HuH-7 (cell line): ENCODE results near the gene TMEM140.

ENCODE experiments used
- DNase-seq: peaks from one replicate; pipeline ENCODE4 v3.0.0; 2011; ENCODE audit warnings: low spot score

The TMEM140 gene

GRCh38 chr7:135174941-135175340 lies 27.1 kb downstream of the TMEM140 start:
- DNase-seq = no peak

- no peak for DNase-seq
These were observed 28.1 kb downstream of the TMEM140 start for GRCh38 chr7:135175931-135176330.

DNA sequence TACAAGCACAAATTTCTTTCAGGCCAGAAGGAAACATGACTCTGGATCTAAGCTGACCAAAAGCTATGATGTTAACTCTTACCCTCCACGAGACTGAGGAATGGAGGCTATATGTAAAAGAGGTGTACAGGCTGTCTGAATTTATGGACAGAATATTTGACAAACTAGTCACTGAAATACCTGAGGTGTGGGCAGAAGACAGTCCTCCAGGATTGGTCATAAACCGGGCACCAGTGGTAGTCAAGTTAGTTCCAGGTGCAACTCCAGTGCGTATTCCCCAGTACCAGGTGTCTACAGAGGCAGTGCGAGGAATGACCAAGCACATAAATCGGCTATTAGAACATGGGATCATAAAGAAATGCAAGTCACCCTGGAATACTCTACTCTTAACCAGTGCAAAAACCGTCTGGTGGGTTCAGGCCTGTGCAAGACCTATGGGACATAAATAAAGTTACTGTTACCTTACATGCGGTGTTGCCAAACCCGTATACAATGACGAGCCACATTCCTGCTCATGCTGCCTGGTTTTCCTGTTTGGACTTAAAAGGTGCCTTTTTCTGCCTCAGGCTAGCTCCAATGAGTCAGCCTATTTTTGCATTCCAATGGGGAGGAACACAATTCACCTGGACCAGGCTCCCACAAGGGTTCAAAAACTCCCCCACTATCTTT lies 29.3 kb downstream of the TMEM140 start:
- no peak for DNase-seq

GRCh38 chr7:135178364-135178763 lies 30.5 kb downstream of the TMEM140 start:
- DNase-seq = no peak

DNA sequence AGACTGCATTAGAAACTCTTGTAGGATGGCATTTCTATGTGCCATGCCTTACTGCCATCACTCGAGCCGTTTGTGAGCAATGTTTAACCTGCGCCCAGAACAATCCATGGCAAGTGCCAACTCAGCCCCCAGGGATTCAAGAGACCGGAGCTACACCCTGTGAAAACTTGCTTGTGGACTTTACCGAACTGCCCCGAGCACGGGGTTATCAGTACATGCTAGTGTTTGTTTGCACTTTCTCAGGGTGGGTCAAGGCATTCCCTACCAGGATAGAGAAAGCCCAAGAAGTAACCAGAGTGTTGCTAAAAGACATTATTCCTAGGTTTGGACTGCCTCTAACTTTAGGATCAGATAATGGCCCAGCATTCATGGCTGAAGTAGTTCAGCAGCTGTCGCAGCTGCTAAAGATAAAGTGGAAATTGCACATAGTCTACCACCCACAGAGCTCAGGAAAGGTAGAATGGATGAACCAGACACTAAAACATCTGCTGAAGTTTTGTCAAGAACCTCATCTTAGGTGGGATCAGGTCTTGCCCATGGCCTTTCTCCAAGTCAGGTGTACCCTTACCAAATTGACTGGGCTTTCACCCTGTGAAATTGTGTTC lies 31.6 kb downstream of the TMEM140 start:
- peak; percentile 84 for DNase-seq

DNA sequence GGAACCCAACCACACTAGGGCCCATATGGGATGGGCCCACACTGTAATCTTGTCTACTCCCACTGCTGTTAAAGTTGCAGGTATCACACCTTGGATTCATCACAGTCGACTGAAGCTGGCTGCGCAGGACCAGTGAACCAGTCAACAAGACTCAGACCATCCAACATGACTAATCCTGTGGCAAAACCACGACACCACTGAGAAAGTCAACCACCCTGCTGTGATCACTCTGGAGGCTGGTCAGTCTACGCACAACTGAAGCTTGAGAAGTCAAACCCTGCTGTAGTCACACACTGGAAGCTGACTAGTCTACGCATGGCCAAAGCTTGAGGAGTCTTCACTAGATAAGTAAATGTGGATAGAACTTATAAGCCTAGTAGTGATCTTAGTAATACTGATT lies 32.2 kb downstream of the TMEM140 start:
- no peak for DNase-seq

- DNase-seq = no peak
These were observed 33.5 kb downstream of the TMEM140 start for GRCh38 chr7:135181261-135181928.

- DNase-seq = no peak
These were observed 34.2 kb downstream of the TMEM140 start for GRCh38 chr7:135181929-135182678.

DNA sequence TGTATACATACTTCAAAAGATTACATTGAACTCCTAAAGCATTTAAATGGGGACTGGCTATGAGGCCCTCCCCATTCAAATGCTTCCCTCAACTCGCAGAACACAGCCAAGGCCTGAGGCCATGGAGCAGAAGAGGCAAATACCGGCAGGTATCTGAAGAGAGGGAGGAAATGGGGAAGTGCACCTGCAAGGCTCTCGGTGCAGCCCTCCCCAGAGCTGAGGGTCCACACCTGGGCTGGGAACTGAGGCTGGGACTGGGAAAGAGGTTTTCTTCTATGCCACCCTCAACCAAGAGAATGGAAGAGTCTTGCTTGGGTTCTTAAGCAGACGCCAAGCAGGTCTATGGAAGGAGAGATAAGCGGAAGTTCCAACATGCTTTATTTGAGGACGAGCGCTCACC lies 35.6 kb downstream of the TMEM140 start:
- no peak for DNase-seq

DNA sequence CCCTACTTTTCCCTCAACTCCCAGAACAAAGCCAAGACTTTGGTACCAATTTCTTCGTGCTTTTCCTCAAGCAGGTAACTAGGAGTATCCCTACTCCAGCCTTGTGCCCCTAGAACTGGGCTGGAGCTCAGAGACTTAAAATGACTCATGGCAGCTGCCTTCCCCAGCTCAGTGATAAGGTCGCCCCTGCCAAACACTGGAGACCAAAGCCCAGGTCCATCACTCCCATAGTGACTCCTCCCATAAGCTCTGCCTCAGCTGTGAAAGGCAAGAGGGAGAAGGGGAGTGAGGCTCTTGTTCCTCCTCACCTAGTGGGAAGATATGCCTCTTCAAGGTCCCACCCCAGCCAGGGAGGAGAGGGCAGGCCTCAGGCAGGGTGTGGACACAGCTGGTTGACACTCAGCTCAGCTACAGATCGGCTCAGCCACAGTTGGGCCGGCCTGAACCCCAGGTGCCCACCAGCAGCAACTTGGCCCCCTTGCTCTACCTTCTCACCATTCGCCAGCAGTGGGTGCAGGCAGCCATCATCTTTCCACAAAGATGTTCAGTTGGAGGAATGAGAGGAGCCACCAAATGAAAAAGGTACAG lies 36.5 kb downstream of the TMEM140 start:
- no peak for DNase-seq

DNA sequence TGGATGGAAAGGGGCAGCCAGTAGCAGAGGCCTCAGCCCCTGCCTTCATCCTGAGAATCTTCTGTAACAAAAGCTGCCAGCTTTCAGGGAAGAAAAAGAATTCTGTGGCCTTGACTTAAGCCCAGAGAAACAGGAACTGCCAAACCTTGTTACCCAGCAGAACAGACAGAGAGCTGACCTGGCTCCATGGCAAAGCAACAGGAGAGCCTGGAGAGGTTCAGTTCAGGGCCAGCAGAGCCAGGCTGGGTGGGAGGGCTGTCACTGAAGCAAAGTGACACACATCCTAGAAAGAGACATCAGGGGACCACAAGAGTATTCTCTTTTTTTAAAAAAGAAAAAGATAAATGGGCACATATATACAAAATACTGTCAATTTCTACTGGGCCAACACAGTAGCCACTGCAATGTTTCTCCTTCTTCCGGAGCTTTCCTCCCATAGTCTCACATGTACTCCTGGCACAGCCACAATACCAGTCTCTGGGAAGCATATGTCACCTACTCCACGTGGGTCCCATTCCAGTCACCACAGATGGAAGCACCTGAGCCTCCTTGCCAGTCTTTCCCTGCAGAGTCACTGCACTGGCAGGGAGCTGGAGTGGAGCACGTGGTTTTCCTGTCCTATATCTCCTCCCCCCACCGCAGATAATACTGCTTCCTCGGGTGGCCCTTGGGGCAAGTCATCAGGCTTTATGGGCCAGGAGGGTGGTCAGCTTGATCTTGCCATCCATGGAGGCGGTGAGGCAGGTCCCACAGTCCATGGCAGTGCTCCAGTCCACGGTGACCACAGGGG lies 37.8 kb downstream of the TMEM140 start:
- no peak for DNase-seq

- no peak for DNase-seq
These were observed 38.3 kb downstream of the TMEM140 start for GRCh38 chr7:135186261-135186540.

- no peak for DNase-seq
These were observed 39.0 kb downstream of the TMEM140 start for GRCh38 chr7:135186841-135187253.

DNA sequence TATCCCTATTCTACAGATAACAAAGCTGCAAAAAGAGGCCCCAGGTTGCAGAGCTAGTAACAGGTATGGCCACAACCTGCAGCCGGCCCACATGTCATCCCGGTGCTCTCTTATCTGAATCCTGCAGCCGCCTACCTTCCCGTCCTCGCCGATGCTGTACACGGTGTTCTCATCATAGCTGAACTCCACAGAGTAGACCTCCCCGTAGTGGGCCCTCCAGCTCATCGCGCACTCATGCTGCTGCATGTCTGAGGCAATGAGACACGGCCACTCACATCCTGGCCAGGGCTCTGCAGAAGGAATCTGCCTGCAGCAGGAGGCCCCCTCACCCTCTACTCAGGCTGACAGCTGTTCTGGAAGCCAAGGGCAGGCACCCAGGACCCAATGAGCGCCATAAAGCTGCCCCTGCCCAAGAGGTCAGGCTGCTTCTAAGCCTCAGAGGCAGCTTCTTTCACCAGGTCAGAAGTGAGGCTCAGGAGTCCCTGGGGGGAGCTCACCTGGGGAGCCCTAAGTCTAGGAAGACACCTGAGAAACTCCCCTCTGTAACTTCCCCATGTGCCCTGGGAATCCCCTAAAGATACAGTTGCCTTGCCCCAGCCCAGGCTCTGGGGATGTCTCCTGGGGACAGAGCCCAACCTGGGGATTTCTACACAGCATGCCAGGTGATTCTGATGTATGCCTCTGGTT lies 40.6 kb downstream of the TMEM140 start:
- no peak for DNase-seq

GRCh38 chr7:135189221-135189662 lies 41.4 kb downstream of the TMEM140 start:
- DNase-seq = no peak

DNA sequence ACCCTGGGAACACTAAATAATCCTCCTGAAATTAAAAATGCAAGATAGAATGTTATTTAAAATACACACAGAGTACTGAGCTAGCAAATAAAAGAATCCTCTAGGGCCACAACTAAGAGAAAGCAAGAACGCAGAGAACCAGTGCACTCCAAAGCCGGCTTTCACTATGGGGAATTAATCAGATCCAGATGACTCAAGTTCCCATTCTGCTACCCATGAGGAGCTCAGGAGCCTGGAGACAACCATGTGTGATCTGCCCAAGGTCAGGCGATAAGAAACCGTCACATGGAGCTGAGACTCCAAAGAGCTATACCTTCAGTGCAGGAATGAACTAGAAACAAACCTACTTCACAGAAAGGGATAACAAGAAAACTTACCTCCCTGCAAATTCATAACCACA lies 42.1 kb downstream of the TMEM140 start:
- no peak for DNase-seq

DNA sequence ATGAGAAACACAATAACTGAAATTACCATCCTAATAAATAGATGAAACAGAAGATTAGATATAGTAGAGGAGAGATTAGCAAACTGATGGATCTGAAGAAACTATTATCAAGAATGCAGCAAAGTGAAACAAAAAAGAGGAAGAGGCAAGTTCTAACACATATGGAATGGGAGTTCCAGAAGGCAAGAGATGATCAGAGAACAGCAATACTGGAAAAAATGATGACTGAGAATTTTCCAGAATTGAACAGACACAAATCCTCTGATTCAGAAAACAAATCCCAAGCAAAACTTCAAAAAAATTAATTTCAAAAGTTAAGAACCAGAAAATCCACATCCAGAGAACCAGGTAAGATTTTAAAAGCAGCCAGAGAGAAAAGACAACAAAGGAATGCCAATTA lies 42.8 kb downstream of the TMEM140 start:
- no peak for DNase-seq

DNA sequence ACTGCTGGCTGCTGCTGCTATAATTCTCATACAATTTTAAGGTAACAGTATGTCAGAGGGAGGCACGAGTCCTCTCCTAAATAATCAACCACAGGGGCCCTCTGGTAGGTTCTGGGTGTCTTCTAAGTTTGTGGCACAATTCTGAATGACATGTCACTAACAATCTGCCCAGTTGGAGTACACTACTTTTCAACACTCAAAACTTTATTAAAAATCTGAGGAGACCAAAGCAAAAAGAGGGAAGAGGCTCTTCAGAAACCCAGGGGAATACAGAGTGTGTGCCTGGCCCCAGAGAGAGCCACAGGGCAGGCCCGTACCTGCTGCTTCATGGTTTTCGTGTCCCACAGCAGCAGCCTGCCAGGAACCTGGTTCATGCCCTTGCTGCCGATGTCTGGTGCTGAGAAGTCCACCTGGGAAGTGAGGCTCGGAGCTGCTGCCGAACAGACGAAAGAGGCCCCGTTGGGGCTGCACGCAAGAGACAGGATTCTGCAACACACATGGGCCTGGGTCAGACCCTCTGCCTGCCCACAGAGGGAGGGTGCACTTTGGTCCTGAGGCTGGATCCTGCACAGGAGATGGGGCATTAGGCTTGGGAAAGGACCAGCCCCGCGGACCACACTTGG lies 45.2 kb downstream of the TMEM140 start:
- DNase-seq = no peak

- no peak for DNase-seq
These were observed 45.8 kb downstream of the TMEM140 start for GRCh38 chr7:135193615-135194081.

DNA sequence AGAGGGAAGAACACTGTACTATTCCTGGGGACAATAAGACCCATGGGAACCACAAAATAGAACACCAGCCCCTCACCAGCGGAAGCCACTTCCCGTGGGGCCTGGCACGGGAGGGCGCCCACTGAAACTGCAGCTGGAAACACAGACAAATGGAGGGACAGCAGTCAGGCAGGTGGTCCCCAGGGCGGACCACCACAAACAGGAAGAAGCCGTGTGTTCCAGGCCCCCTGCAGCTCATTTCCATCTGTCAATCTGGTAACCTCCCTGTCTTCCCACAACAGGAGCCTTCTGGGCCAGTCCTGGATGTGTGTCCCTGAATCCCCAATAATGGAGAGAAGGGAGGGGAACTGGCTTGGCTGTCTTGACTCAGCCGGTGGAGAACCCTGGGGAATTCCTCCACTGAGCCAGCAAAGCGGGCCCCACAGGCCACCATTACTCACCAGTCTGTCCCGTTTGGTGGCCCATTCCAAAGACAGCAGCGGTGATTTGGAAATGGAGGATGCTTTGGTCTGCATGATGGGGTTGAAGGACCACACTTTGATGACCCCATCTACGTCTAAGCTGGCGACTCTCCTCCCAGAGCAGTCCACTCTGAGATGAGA lies 46.7 kb downstream of the TMEM140 start:
- no peak for DNase-seq
